Fibroblast of skin of abdomen (primary cell): ENCODE results near the gene CDON.
A peak's percentile ranks its signal among the peaks of the same experiment; 100 is the strongest.
"Not testable (repeated sequence)": the region's sequence is repeated elsewhere in the genome, so short reads cannot be mapped to it uniquely, and the experiment has no call there.

Experiments used
- DNase-seq: peaks from one replicate; pipeline ENCODE4 v3.0.0-alpha.2; 2013

The CDON gene

DNA sequence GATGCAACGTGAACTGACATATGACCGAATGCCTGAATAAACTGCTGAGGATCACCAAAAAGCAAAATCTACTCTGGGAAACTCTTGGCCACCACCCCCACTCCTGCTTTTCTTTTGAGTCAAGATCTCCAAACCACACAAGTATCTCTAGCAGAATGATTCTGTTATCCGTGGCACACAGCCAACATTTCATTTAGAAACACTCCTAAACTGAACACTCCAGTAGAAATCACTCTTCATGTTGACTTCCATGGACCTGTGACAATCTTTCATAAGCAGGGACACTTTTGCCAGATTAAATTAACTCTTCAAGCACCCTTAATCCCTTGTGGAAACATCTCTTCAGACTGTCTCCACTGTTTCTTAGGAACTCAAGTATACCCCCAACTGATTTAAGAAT is 72.4 kb downstream of the CDON start:
- peak; percentile 80 for DNase-seq

GRCh38 chr11:125987066-125987641 is 75.5 kb downstream of the CDON start:
- DNase-seq, result no peak

DNA sequence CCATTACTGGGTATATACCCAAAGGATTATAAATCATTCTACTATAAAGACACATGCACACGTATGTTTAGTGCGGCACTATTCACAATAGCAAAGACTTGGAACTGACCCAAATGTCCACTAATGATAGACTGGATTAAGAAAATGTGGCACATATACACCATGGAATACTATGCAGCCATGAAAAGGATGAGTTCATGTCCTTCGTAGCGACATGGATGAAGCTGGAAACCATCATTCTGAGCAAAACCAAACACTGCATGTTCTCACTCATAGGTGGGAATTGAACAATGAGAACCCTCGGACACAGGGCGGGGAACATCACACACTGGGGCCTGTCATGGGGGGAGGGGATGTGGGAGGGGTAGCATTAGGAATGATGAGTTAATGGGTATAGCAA is 76.7 kb downstream of the CDON start:
- not testable (repeated sequence) for DNase-seq

DNA sequence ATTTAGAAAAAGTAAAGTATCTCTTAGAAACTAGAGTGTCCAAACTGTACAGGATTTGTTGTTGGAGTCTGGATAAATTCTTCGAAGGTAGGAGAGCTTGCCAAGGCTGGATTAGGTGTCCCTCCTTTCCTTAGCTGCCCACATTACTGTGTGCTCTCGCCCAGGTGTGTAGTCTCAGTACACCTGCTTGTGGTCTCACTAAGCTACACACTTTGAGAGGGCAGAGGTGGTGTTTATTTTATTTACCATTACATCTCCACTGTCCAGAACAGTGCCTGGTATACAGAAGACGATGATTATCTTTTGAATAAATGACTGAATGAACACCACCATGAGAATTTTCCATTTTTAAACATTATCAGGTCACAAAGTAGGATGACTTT is 80.3 kb downstream of the CDON start:
- DNase-seq, result no peak

GRCh38 chr11:125980436-125980835 is 82.2 kb downstream of the CDON start:
- no peak for DNase-seq

DNA sequence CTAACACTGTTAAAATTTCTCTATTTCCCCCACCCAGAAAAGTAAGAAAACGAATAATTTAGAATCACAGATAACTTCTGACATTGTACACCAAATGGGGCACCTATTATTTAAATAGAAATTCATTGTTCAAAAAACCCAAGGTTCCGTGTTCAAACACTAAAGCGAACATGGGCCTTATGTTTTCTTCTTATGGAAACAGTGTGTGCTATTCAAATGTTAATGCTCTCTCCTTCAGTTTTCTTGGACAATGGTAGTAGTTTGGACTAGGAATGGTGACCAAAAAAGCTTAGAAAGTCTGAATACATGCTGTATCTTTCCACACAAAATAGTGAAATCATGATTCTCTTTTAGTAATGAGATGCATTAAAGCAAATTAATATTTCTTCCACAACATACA is 83.2 kb downstream of the CDON start:
- no peak for DNase-seq

GRCh38 chr11:125978778-125979407 is 83.8 kb downstream of the CDON start:
- no peak for DNase-seq

- no peak for DNase-seq
Measured at GRCh38 chr11:125978181-125978716, 84.4 kb downstream of the CDON start.

DNA sequence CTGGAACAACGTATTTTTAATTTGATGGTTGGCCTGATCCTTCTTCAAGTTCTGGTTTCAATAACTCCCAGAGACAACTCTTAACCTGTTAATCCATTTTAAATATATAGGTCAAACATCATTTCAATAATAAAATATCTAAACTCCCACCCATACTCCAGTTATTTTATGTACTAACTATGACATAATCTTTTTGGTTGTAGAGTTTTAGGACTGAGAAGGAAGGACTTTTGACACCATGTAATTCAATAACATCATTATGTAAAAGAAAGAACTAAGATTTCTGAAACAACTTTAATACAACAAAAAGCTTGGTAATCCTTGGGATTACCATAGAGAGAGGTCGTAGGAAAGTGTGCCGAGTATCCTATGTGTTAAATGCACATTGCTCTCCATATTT is 85.3 kb downstream of the CDON start:
- no peak for DNase-seq

- DNase-seq, result no peak
Measured at GRCh38 chr11:125976156-125976555, 86.5 kb downstream of the CDON start.

GRCh38 chr11:125975634-125976033 is 87.0 kb downstream of the CDON start:
- no peak for DNase-seq

DNA sequence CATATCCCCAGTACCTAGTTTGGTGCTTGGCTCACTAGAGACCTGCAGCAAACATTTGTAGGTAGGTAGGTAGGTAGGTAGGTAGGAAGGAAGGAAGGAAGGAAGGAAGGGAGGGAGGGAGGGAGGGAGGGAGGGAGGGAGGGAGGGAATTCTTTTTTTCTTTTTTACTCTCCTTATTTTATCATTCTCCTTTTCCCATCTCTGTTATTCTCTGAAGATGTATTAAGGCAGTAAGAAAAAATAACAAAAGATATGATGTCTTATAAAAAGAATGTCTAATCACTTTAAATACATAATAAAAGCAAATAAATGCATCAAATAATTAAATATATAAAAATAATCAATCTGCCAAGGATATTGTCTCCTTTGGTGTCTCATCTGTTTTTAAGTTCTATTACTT is 88.4 kb downstream of the CDON start:
- no peak for DNase-seq

DNA sequence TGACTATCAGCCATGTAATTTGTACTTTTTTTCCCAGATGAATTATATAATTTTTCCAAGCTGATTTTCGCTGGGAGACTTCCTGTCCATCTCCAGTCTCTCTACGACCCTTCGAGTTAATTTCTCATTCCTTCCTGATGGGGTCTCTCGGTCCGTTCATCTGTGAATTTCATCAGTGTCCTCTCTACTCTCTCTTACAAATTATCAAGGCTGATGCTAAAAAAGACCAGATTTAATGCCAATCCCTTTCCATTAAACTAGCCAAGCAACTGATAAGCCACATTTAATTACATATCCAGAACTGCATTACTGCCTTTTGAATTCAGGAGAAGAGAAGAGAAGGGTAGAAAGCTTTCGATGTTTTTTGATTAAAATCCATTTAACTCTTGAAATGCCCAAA is 91.0 kb downstream of the CDON start:
- DNase-seq, result no peak

DNA sequence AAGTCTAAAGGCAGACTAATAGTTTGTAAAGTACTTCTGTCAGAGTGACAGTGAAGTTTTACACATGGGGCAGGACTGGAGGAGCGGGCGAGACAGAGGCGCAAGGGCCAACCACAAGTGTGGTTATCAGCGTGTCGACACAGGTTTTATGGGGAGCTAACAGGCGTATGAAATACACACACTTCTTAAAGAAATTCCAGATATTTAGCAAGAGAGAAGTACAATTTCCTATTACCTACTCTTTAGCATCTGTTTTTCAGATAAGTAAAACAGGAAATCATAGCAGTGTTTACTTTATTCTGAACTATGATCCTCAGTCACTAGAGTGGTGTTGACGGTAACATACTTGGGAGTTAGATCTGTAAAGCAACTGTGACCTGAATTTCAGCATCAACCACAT is 94.3 kb downstream of the CDON start:
- no peak for DNase-seq

DNA sequence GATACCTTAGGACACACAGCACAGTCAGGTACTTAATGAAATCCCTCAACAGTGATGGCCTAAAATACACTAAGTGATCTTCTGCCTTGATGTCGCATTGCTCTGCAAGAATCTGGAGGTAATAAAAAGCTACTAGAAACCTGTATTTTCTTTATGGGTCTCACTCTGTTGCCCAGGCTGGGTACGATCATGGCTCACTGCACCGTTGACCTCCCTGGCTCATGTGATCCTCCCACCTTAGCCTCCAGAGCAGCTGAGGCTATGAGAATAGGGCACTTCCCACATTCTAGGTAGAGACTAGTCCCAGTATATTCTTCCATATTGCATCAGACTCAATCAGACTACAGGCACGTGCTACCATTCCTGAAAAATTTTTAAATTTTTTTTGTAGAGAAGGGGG is 95.2 kb downstream of the CDON start:
- DNase-seq, result no peak

DNA sequence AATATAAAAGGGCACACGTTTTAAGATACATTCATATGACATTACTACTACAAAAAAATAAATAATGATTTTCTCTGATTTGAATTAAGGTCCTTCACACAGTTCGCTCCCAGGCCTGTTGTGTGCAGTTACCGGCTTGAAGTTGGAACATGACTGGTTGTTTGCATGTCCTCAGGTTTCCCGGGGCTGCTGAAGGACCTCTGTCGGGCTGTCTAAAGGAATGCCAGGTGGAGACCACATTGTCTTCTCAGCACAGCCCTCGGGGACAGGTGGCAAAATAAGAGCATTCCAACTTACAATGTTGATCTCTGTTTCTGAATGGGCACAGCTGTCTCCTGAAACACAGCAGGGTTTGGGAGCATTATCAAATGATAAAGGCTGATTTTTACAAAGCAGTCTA is 101.9 kb downstream of the CDON start:
- DNase-seq, result no peak

DNA sequence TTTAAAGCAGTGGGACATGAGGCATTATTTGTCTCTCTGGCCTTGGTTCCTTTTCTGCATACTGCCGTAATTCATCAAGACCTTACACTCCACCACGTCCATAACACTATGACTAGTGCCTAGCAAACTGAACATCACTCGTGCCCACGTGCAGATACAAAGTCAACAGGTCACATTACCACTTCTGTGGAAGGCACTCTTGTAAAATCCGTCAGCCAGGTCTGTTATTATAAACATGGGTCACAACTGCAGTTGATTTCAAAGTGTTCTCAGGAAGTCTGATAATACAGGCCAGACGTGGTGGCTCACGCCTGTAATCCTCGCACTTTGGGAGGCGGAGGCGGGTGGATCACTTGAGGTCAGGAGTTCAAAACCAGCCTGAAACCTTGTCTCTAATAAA is 102.7 kb downstream of the CDON start:
- no peak for DNase-seq

- DNase-seq, result no peak
Measured at GRCh38 chr11:125959511-125959910, 103.2 kb downstream of the CDON start.

DNA sequence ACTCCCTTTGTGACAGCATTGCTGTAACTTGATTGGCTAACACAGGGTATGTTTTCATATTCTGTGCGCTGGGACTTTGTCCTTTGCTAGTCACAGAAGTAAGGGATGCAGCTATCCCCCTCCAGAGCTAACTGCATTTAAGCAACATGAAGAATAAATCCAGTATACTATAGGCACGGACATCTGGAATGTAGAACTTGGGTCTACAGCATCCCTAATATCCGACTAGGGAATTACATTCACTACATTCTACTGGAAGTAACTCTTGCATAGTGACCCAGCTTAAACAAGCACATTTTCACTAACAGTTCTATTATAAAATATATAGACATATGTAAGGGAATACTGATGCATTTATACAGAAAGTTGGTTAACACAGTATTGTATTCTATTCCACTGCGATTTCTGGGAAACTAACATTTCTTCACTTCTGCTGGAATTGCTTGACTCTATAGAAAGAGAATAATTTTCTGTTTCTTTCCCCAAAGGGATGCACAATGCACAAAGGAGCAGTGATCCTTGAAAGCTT is 103.7 kb downstream of the CDON start:
- DNase-seq, result no peak

DNA sequence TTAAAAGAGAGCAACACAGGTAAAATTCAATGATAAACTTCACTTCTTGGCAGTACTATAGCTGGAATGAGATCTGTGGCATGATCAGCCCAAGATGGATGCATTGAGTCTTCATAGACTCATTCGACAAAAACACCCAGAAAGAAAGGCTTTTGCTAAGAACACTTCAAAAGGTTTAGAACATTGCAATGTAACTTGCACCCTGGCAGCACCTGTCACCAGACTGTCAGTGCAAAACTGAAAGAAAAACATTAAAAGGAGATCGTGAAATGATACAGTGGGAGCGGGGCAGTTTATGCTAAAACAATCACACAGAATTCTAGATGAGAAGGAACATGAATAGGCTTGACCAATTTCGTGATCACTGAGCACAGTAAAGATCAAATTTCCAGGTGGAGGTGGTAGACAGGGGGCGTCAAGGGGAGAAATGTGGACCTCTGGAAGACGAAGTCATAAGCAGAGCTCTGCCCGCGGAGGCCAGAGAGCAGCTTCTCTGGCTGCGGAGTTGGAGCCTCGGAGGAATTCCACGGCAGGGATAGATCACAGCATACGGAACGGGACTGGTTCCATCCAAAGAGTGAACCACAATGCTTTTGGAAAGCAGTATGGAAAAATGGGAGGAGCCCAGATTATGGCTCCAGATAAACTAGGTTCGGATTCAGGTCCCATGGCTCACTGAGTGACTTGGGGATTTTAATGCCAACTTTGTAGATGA is 104.9 kb downstream of the CDON start:
- DNase-seq, result no peak

DNA sequence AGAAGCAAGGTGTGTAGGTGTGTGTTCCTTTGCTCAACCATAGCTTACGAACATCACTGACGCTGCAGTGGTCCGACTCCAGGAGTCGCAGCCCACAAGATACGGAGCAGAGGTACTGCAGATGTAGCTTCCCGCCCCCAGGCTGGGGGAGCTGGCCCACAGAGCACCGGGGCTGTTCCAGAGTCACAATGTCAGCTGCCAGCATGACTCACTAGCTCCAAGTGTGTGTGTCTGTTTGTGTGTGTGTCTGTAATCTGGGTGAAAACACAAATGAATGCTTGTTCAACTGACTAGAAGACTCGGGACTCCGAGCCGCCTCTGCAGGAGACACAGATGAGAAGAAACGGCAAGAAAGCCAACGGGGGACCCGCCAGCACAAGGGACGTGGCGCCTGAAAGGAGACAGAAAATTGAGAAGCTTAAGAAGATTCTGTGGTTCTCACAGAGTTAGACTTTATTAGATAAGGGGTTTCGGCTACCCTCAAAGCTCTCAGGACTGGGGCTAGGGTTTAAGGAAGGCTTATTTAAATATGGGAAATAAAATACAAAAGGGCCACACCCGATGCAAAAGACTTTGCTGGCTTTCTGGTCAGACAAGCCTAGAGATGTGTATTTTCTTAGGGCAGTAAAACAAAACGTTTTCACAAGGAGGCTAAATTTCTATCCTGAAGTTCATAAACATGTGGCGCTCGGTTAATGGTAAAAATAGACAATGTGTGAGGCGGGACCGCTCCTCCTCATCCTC is 106.1 kb downstream of the CDON start:
- no peak for DNase-seq

DNA sequence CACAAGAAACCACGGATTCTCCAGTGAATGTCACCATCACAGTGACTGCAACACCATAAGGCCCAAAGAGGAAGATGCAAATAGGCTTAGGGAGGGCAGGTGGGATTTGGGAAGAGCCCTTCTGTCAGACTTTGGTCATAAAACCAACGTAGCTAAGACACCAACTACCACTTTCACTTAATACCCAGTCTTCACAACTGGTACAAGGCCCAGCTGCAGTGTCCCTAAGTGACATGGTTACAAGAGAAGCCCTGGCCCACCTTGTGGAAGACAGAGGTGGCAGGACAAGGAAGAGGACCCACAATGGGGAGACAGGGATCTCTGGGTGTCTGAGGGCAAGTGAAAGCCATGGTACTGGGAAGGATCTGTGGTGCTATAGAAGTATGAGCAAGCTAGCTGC is 106.8 kb downstream of the CDON start:
- DNase-seq, result no peak
